Duodenal mucosa (tissue), 2 donors: ENCODE measurements around the gene NDUFV2.
A peak's percentile ranks its signal among the peaks of the same experiment; 100 is the strongest.
"Not testable (repeated sequence)": the region's sequence is repeated elsewhere in the genome, so short reads cannot be mapped to it uniquely, and the experiment has no call there.

ENCODE experiments used
- H3K27ac ChIP-seq: one replicate; pipeline ENCODE4 v1.7.0; 2013; ENCODE audit warnings: low read depth, low read length
- H3K27me3 ChIP-seq, 2 donors: one replicate each; pipeline ENCODE4 v1.7.0; 2013; ENCODE audit warnings: low read length in 2 of 2, control low read depth in 1 of 2; ENCODE audit not compliant: insufficient read depth in 2 of 2, control insufficient read depth in 1 of 2
- H3K36me3 ChIP-seq, 2 donors: one replicate each; pipeline ENCODE4 v1.7.0; 2013; ENCODE audit warnings: low read length in 2 of 2, control low read depth in 1 of 2; ENCODE audit not compliant: insufficient read depth in 2 of 2, control insufficient read depth in 1 of 2
- H3K4me1 ChIP-seq, 2 donors: one replicate each; pipeline ENCODE4 v1.7.0; 2013; ENCODE audit warnings: low read length in 2 of 2, control low read depth in 1 of 2; ENCODE audit not compliant: insufficient read depth in 2 of 2, control insufficient read depth in 1 of 2
- H3K4me3 ChIP-seq, 2 donors: one replicate each; pipeline ENCODE4 v1.7.0; 2013; ENCODE audit warnings: low read length in 2 of 2, low read depth in 1 of 2
- H3K9ac ChIP-seq, 2 donors: one replicate each; pipeline ENCODE4 v1.7.0; 2013; ENCODE audit warnings: low read length in 2 of 2, low read depth in 1 of 2
- H3K9me3 ChIP-seq, 2 donors: one replicate each; pipeline ENCODE4 v1.7.0; 2013; ENCODE audit warnings: low read length in 2 of 2, control low read depth in 1 of 2; ENCODE audit not compliant: control insufficient read depth in 1 of 2

Gene NDUFV2

GRCh38 chr18:9088252-9088651 lies 14.2 kb upstream of the NDUFV2 start:
- Histone ChIP-seq H3K27ac (no peak overlapping the region), H3K4me3 (no peak overlapping the region), H3K36me3 (no peaks in the 10 kb centered on the region), H3K9ac (no peak overlapping the region), H3K9me3 (no peaks in the 10 kb centered on the region), H3K27me3 (no peaks in the 10 kb centered on the region), H3K4me1 (peaks cover 0 to 3% of the 10 kb centered on the region in 2 donors)

- not testable (repeated sequence) for H3K4me1 ChIP-seq, H3K27me3 ChIP-seq, H3K36me3 ChIP-seq, H3K27ac ChIP-seq, H3K9me3 ChIP-seq, H3K4me3 ChIP-seq, H3K9ac ChIP-seq
Measured at GRCh38 chr18:9088727-9089126, 13.8 kb upstream of the NDUFV2 start.

DNA sequence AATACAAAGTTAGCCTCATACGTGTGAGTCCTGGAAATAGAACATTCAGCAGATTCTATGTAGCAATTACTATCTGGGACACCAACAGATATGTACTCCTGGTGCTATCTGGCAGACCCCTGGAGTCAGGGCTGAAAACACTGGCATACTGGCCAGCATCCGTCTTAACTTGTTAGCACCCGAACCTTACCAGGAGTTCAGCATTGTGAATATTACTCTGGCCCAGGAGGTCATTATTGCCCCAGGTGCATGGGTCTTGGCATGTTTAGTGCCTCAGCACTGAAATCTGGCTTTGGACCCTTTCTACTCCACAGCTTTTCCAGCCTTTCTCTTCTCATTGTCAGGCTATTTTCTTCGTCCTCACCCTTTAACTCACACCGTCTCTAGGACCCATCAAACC lies 11.9 kb upstream of the NDUFV2 start:
- Histone ChIP-seq H3K9ac (no peak overlapping the region), H3K36me3 (no peaks in the 10 kb centered on the region), H3K4me1 (peaks cover 8 to 11% of the 10 kb centered on the region in 2 donors), H3K27me3 (no peaks in the 10 kb centered on the region), H3K9me3 (no peaks in the 10 kb centered on the region), H3K4me3 (no peak overlapping the region), H3K27ac (no peak overlapping the region)

GRCh38 chr18:9091066-9091476 lies 11.4 kb upstream of the NDUFV2 start:
- H3K9ac ChIP-seq = no peak overlapping the region
- no peak overlapping the region for H3K4me3 ChIP-seq
- no peaks in the 10 kb centered on the region for H3K27me3 ChIP-seq
- H3K4me1 ChIP-seq = peaks cover 8 to 13% of the 10 kb centered on the region in 2 donors
- H3K36me3 ChIP-seq = no peaks in the 10 kb centered on the region
- no peak overlapping the region for H3K27ac ChIP-seq
- H3K9me3 ChIP-seq = no peaks in the 10 kb centered on the region

DNA sequence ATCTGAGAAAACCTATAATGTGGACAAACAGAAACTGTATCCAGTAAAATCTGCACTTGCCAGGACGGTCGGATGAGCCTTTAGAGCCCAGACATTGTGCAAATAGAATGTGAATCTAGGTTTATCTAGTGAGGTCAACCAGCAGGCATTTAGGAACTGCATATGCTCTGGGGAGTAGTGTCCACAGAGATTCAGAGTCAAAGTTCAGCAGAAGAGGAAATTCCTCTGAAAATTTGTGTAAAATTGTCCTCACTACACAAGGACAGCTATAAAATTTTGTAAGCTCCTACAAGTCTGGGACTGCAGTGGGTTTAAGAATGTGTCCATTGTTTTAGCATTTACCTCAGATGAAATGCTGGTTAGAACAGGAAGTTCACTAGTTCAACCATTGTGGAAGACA lies 9.8 kb upstream of the NDUFV2 start:
- Histone ChIP-seq H3K27ac (no peak overlapping the region), H3K9me3 (no peaks in the 10 kb centered on the region), H3K27me3 (no peaks in the 10 kb centered on the region), H3K36me3 (no peaks in the 10 kb centered on the region), H3K9ac (no peak overlapping the region), H3K4me1 (peaks cover 8 to 13% of the 10 kb centered on the region in 2 donors), H3K4me3 (no peak overlapping the region)

GRCh38 chr18:9093109-9093508 lies 9.4 kb upstream of the NDUFV2 start:
- not testable (repeated sequence) for H3K27ac ChIP-seq, H3K4me3 ChIP-seq, H3K36me3 ChIP-seq, H3K27me3 ChIP-seq, H3K9ac ChIP-seq, H3K9me3 ChIP-seq
- H3K4me1 ChIP-seq = peaks cover 8 to 13% of the 10 kb centered on the region in 2 donors

- Histone ChIP-seq H3K4me1 (peaks cover 8 to 13% of the 10 kb centered on the region in 2 donors), H3K27me3 (no peaks in the 10 kb centered on the region), H3K36me3 (no peaks in the 10 kb centered on the region), H3K4me3 (peak overlapping the region in 1 of 2 donors; percentile 19), H3K9ac (no peak overlapping the region), H3K9me3 (no peaks in the 10 kb centered on the region), H3K27ac (no peak overlapping the region)
Measured at GRCh38 chr18:9094307-9095226, 7.9 kb upstream of the NDUFV2 start.

GRCh38 chr18:9095297-9096006 lies 7.0 kb upstream of the NDUFV2 start:
- no peak overlapping the region for H3K27ac ChIP-seq
- H3K36me3 ChIP-seq = no peaks in the 10 kb centered on the region
- H3K27me3 ChIP-seq = no peaks in the 10 kb centered on the region
- peaks cover 8 to 13% of the 10 kb centered on the region in 2 donors for H3K4me1 ChIP-seq
- H3K4me3 ChIP-seq = peak overlapping the region; percentile 19 to 24
- no peak overlapping the region for H3K9ac ChIP-seq
- no peaks in the 10 kb centered on the region for H3K9me3 ChIP-seq

GRCh38 chr18:9096007-9096371 lies 6.5 kb upstream of the NDUFV2 start:
- H3K9ac ChIP-seq = no peak overlapping the region
- peaks cover 8 to 13% of the 10 kb centered on the region in 2 donors for H3K4me1 ChIP-seq
- no peaks in the 10 kb centered on the region for H3K27me3 ChIP-seq
- no peaks in the 10 kb centered on the region for H3K9me3 ChIP-seq
- H3K27ac ChIP-seq = no peak overlapping the region
- H3K36me3 ChIP-seq = no peaks in the 10 kb centered on the region
- no peak overlapping the region for H3K4me3 ChIP-seq

DNA sequence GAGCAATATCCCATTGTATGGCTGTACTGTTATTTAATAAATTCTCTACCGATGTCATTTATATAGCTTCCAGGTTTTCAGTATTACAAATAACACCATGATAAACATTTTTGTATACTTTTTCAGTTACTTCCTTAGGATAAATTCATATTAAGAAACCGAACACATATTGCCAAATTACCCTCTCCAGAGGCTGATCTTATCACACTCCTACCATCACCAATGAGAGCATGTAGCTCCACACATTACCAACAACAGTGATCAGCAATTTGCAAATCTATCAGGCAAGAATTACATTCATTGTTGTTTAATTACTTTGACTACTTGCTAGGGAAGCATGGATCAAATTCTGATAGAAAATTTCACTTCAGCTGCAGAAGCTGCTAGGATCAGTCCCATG lies 5.8 kb upstream of the NDUFV2 start:
- no peak overlapping the region for H3K27ac ChIP-seq

More for the DNA sequence above, 5.8 kb upstream of the NDUFV2 start:
- H3K36me3 ChIP-seq = no peaks in the 10 kb centered on the region
- H3K9ac ChIP-seq = no peak overlapping the region
- no peaks in the 10 kb centered on the region for H3K27me3 ChIP-seq
- no peak overlapping the region for H3K4me3 ChIP-seq
- peaks cover 8 to 13% of the 10 kb centered on the region in 2 donors for H3K4me1 ChIP-seq
- H3K9me3 ChIP-seq = no peaks in the 10 kb centered on the region
